ENCODE data around the gene TTC34.

DNA sequence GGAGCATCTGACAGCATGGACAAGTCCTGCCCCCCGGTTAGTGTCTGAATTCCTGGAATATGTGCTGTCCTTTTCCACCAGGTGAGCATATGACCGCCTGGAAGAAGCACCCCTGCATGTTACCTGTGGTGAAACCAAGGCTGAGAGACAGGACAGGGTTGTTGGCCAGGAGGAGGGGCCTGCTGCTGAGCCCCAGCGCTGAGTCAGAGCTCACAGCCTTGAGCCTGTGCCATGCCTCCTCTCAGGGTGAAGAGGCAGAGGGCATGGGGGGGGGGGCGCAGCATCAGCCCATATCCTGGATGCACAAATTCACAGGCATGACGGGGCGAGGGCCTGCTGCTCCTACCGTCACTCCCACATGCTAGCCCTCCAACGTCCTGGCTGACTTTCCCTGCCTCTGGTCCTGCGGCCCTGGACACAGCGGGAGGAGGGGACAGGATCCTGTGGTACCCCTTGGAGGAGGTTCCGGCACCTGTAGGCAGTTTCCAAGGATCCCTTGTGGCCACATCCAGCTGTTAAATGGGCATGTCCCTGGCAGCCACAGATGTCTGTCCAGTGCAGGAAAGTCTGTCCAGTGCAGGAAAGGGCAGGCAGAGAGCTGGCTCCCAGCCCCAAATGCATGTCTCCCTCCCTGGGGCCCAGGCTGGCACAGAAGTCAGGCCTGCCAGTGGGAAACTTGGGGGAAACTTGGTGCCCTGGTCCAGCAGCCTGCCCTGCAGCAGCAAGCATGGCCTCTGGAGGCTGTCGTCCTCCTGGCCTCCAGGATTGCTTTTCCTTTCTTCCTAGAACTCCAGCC, 23.9 kb downstream of the TTC34 start:
- TF ChIP-seq CTCF (IDR thresholded peaks at IDR 0.05) = no peak
- no peak for TF ChIP-seq POLR2A (IDR thresholded peaks at IDR 0.05)
